ENCODE measurements around the gene NOC2L. TPM values are rescaled to one million over a fixed set of nuclear protein-coding genes. Genes with fewer than 3 reads are reported as not detected.

NOC2L gene
- total RNA-seq, 1 donor from 2014 or later = 95.5 TPM

DNA sequence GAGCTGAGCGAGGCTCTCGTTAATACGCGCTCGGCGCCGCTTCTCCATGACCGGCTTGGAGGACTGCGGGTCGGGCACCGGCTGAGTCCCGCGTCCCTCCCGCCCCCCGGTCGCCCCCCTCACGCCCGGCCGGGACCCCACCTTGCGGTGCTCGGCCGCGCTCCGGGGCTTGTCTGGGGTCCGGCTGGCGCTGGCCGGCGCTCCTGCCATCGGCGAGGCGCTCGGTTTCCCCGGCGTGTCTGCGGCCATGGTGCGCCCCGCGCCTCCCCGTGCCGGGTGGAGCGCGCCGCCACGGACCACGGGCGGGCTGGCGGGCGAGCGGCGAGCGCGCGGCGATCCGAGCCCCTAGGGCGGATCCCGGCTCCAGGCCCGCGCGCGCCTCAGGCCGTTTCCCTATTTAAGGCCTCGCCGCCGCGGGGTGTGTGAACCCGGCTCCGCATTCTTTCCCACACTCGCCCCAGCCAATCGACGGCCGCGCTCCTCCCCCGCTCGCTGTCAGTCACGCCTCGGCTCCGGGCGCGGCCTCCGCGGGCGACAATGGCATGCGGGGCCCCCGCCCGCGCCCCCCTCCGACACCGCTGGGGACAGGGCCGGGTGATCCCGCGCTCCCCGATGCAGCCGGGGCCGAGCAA, 40.8 kb upstream of the NOC2L start, which contains the start of gene HES4:
Gene HES4 (minus strand): TSS at position 373 of the 632 bp plus-strand sequence. CDS start 124 bp downstream, at position 249.
- ChIA-PET CTCF (no interaction called here), POLR2A (no interaction called here)
- H3K27ac Mint-ChIP-seq = no peak within 1 kb of the TSS
- intact Hi-C loops (cut with micrococcal nuclease) = loop anchor here (2.0 kb wide), 1 partner anchor 13 kb away; the partner anchor contains the start of gene ISG15
- peaks cover 27% of the 10 kb centered on the region for H3K27me3 Mint-ChIP-seq
- peak; percentile 64 for ATAC-seq (ENCODE audit: low read depth)
- no peaks in the 10 kb centered on the region for H3K9me3 Mint-ChIP-seq
- H3K36me3 Mint-ChIP-seq (ENCODE audit: low read depth) = no peaks in the 10 kb centered on the region
- peak within 1 kb of the TSS; percentile 75 for H3K4me3 Mint-ChIP-seq
- H3K4me1 Mint-ChIP-seq = peaks cover 19% of the 10 kb centered on the region
- TF ChIP-seq, protein P1, sequence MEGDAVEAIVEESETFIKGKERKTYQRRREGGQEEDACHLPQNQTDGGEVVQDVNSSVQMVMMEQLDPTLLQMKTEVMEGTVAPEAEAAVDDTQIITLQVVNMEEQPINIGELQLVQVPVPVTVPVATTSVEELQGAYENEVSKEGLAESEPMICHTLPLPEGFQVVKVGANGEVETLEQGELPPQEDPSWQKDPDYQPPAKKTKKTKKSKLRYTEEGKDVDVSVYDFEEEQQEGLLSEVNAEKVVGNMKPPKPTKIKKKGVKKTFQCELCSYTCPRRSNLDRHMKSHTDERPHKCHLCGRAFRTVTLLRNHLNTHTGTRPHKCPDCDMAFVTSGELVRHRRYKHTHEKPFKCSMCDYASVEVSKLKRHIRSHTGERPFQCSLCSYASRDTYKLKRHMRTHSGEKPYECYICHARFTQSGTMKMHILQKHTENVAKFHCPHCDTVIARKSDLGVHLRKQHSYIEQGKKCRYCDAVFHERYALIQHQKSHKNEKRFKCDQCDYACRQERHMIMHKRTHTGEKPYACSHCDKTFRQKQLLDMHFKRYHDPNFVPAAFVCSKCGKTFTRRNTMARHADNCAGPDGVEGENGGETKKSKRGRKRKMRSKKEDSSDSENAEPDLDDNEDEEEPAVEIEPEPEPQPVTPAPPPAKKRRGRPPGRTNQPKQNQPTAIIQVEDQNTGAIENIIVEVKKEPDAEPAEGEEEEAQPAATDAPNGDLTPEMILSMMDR (IDR thresholded peaks at IDR 0.05) = no peak
- DNase-seq = peak; percentile 60

DNA sequence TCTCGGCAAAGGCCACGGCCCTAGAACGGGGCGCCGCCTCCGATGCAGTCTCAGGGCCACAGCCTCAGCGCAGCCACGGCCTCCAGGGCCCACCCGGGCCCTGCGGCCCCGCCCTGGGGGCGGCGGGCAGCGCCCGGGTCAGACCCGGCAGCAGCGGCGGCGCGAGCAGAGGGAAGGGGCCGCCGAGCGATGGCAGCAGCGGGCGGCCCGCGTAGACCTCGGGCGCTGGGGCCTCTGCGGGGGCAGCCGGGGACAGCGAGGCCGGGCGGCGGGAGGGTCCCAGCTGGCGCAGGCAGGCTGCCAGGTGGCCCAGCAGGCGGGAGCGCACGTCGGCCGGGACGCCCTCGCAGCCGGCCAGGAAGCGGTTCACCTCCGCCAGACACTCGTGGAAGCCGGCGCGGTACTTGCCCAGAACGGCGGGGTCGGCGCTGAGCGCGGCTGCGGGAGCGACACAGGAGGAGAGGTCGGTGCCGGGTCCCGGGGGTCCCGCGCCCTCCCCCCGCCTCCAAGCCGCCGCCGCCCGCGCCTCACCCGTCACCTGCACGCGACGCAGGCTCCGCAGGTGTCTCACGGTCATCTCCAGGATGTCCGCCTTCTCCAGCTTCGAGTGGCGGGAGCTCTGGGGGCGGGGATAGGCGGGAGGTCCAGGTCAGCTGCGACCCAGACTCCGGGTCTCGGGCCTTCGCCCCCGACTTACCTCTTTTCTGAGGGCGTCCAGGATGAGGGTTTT, 40.1 kb upstream of the NOC2L start:
- peaks cover 27% of the 10 kb centered on the region for H3K27me3 Mint-ChIP-seq
- TF ChIP-seq, protein P1 (IDR thresholded peaks at IDR 0.05) = no peak
- H3K9me3 Mint-ChIP-seq = no peaks in the 10 kb centered on the region
- H3K27ac Mint-ChIP-seq = no peak overlapping the region
- POLR2A ChIA-PET = no interaction called here
- ATAC-seq (ENCODE audit: low read depth) (peak; percentile 8), DNase-seq (no peak)
- no peaks in the 10 kb centered on the region for H3K36me3 Mint-ChIP-seq (ENCODE audit: low read depth)
- CTCF ChIA-PET = no interaction called here
- intact Hi-C loops (cut with micrococcal nuclease) = loop anchor here (2.0 kb wide), 1 partner anchor 14 kb away; the partner anchor contains the start of gene ISG15
- peaks cover 15% of the 10 kb centered on the region for H3K4me1 Mint-ChIP-seq
- peak overlapping the region; percentile 53 for H3K4me3 Mint-ChIP-seq

DNA sequence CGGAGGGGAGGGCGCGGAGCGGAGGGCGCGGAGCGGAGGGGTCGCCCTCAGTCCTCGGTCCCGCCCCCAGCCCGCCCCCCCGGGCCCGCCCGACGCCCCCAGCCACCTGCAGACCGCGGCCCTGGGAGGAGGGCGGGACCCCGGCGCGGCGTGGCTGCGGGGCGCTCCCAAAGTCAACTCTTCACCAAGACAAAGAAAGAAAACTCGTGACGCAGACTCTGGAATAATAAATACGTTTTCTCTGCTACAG, 39.6 kb upstream of the NOC2L start:
- no peak overlapping the region for H3K27ac Mint-ChIP-seq
- H3K9me3 Mint-ChIP-seq = no peaks in the 10 kb centered on the region
- ChIA-PET CTCF (no interaction called here), POLR2A (no interaction called here)
- H3K4me1 Mint-ChIP-seq = peaks cover 15% of the 10 kb centered on the region
- TF ChIP-seq, protein P1 (IDR thresholded peaks at IDR 0.05) = no peak
- DNase-seq (no peak), ATAC-seq (ENCODE audit: low read depth) (no peak)
- H3K4me3 Mint-ChIP-seq = no peak overlapping the region
- H3K27me3 Mint-ChIP-seq = peaks cover 27% of the 10 kb centered on the region
- intact Hi-C loops (cut with micrococcal nuclease) = loop anchor here (2.0 kb wide), 1 partner anchor 14 kb away; the partner anchor contains the start of gene ISG15
- H3K36me3 Mint-ChIP-seq (ENCODE audit: low read depth) = no peaks in the 10 kb centered on the region

DNA sequence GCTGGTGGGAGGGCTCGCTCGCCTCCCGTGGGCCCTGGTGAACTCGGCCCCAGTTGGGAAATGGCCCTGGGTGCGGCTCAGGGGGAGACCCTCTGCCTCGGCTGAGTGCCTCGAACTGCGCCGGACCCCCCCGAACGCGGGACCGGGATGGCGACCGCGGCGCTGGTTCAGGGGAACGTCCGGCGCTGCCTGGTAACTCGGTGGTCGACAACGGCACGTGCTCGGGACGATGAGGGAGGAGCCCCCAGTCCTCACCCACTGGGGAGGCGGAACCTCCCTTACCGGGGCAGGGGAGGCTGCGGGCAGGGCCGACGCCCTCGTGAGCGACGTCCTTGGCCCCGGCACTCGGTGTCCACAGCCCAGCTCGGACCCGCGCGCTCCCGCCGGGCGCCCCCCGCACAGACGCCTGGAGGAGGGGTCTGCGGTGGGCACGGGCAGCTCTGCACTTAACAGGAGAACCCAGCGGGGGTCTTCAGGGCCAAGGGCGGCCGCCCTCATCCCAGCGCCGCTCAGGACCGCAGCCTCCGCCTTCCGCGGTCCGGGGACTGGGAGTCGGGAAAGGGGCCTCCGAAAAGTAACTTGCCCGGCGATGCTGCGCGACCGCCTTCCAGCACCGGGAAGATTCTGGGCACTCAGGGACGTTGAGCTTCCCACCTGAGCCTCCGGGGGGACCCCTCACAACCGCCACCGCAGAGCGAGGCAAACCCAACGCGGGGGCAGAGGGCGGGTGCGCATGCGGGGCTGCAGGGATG, 39.1 kb upstream of the NOC2L start:
- Mint-ChIP-seq H3K36me3 (ENCODE audit: low read depth) (no peaks in the 10 kb centered on the region), H3K27me3 (peaks cover 26% of the 10 kb centered on the region), H3K9me3 (no peaks in the 10 kb centered on the region), H3K27ac (no peak overlapping the region), H3K4me3 (no peak overlapping the region), H3K4me1 (peaks cover 15% of the 10 kb centered on the region)
- CTCF ChIA-PET = interaction anchor here (1.0 kb wide), 1 partner anchor 33 kb away, joined by 3 read pairs; no protein-coding TSS in a partner anchor
- intact Hi-C loops (cut with micrococcal nuclease) = loop anchor here (2.0 kb wide), 1 partner anchor 15 kb away; the partner anchor contains the start of gene ISG15
- DNase-seq (no peak), ATAC-seq (ENCODE audit: low read depth) (no peak)
- POLR2A ChIA-PET = interaction anchor here (0.5 to 0.8 kb wide), 2 partner anchors 66 to 434 kb away, joined by 3 to 11 read pairs; no protein-coding TSS in a partner anchor
- TF ChIP-seq, protein P1 (IDR thresholded peaks at IDR 0.05) = no peak

DNA sequence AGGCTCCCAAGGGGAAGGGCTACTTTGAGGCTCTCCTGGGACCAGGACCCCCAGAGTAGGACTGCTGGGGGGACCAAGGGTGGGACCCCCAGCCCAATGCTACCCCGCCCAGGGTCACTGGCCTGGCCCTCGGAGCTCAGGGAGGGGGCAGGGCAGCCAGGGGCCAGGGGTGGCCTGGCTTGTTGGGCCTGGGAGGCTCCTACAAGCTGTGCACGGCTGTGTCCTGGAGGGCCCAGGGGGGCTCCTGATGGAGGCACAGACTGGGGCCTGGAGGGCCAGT, 38.6 kb upstream of the NOC2L start:
- no peak for DNase-seq
- Mint-ChIP-seq H3K4me1 (peaks cover 17% of the 10 kb centered on the region), H3K9me3 (peaks cover under 1% of the 10 kb centered on the region), H3K27me3 (peaks cover 25% of the 10 kb centered on the region), H3K36me3 (ENCODE audit: low read depth) (no peaks in the 10 kb centered on the region), H3K27ac (no peak overlapping the region), H3K4me3 (no peak overlapping the region)
- ATAC-seq (ENCODE audit: low read depth) = no peak
- intact Hi-C loops (cut with micrococcal nuclease) = no loop called here
- TF ChIP-seq, protein P1 (IDR thresholded peaks at IDR 0.05) = no peak
- ChIA-PET POLR2A (interaction anchor here (0.5 to 0.8 kb wide), 2 partner anchors 66 to 435 kb away, joined by 3 to 11 read pairs; no protein-coding TSS in a partner anchor), CTCF (interaction anchor here (1.0 to 1.3 kb wide), 2 partner anchors 14 to 34 kb away, joined by 3 to 4 read pairs; no protein-coding TSS in a partner anchor)

Data from activated B cell treated with CpG ODN at 0.5 μM for 24 hours (primary cell).